Occipital lobe (tissue), 2 donors: ENCODE measurements around the gene GDPD5. TPM values are rescaled to one million over a fixed set of nuclear protein-coding genes. Genes with fewer than 3 reads are reported as not detected.

ENCODE experiments used
- DNase-seq: peaks from one replicate; lab custom pipeline; 2025; lab: John Stamatoyannopoulos, UW
- total RNA-seq: library from RNA; depleted of rRNA; stranded (reverse); fragments of >200 nt; gene quantifications from one replicate; pipeline ENCODE4 v1.2.3, GENCODE V29; 2014

The GDPD5 gene
- total RNA-seq, 1 donor from 2014 or later = 9.8 TPM

DNA sequence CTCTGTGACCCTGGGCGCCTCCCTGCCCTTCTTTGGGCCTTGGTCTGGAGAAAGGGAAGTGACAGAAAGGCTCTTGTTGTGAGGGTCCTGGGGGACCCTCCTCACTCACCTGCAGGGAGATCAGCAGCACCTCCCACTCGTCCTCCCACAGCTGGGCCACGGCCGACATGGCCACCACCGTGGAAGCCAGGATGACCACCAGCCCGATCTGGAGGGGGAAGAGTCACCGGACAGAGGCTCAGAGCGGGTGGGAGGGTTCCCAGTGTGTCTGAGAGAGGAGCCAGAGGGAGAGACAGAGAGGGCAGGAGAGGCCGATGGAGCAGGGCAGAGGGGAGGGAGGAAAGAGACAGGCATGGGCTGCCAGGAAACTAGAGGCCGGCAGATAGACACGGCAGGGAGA is 76.0 kb downstream of the GDPD5 start:
- no peak for DNase-seq

DNA sequence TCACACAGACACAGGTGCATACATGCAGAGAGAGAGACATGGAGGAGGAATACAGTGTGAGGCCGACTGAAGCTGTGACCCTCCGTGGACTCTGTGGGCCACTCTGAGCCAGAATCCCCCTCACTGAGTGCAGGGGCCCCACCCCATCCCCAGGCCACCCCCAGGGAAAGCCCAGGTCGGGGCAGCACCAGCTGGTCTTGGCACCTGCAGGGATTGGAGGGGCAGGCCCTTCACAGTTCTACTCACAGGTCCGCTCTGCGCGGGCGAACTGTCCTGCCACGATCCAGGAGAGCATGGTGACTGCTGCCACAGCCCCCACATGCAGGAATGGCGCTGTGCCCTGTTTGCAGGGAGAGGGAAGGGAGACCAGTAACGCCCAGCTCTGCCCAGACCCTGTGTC is 76.5 kb downstream of the GDPD5 start:
- DNase-seq = no peak

DNA sequence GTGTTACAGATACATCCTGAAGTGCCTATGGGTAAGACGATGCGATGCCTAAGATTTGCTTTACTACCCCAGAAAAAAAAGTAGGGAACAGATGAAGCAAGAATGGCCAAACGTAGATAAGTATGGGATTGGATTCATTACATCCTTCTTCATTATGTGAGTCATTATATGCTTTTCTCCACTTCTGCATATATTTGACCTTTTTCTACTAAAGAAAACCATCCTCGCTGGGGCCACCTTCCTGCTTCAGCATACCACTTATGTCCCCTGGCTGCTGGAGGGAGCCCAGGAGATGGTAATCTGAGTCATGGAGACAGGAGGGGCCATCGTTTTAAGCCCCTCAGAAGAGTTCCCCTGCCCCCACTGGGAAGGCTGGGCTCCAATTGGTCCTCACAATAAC is 78.3 kb downstream of the GDPD5 start:
- DNase-seq = no peak

DNA sequence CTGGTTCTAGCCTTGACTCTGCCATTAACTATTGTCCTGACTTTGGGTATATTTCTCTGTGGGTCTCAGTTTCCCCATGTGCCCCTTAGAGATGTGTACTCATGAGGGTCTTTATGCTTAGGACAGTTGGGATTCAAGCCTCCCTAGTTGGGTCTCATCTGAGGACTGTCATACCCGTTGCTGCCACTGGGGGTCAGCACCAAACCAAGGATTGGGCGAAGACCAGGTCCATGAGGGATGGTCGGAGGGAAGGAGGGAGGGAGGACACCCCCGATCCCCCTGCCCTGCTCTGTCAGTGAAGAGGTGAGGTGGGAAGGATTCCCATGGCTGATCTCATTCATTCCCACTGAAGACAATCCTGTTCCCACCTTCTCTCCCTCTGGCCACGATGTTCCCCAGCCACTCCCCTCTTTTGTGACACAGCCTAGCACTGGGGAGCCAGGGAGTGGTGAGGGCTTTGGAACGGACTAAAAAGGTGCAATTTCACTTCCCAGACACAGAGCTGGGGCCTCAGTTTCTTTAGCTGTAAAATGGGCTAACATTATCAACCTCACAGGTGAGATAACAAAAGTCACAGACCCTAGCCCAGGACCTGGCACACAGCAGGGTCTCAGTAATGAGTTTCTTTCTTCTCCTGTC is 80.3 kb downstream of the GDPD5 start:
- DNase-seq = peak; percentile 42

DNA sequence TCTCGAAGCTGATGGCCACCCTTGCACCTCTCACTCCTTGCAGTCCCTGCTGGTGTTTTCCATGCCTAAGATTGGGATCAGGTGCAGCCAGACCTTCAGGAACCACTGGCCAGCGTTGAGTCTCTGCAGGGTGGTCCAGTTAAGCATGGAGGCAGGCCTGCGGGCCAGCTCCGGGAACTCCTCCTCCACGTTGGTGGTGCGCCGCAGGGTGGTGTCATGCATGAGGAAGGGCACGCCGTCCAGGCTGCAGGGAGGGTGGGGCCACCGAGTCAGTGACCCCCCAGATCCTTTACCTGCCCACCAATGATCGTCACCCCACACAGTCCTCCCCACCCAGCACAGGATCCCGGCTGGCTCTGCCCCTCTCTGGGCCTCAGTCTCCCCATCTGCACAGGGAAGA is 82.7 kb downstream of the GDPD5 start:
- DNase-seq = no peak

DNA sequence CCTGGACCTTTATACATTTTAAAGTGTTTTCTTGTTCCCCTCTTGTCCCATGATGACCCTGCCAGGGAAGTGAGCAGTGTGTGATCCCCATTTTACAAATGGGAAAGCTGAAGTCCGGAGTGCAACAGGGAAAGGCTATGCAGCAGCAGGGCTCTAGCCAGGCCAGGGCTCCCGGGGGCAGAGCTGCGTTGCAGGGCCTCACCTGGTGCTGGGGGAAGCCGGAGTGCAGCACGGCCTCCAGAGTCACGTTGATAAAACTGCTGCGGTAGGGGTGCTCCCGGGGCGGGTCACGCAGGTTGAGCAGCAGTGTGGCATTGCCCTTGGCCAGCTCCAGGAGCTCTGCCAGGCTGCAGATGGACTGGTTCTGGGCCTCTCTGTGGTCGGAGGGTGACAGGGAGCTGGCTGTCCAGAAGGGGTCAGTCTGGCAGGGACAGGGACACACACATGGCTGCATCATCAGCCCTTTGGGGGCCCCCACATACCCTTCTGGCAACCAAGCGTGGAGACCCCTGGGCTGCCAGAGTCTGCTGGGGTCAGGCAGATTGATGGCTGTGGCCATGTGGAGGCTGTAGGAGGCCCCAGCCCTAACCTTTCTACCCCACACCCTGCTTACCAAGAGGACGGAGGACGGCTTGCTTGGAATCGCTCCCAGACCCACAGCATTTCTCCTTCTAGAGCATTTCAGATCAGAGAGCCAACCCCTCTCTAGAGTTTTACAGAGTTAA is 83.4 kb downstream of the GDPD5 start:
- no peak for DNase-seq

DNA sequence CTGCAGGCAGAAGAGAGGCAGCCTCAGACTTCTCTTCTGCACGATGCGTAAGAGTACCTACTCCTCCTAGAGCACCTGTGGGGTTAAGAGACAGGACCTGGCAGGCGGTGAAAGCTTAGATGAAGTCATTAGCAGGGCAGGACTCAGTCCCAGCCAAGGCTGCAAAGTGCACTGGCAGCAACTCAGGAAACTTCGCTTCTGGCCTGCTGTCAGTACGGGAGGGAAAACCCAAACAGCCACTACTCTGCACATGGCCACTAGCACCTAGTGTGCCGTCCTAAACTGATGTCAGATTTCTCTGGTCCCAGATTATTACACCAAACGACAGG is 84.0 kb downstream of the GDPD5 start:
- no peak for DNase-seq

DNA sequence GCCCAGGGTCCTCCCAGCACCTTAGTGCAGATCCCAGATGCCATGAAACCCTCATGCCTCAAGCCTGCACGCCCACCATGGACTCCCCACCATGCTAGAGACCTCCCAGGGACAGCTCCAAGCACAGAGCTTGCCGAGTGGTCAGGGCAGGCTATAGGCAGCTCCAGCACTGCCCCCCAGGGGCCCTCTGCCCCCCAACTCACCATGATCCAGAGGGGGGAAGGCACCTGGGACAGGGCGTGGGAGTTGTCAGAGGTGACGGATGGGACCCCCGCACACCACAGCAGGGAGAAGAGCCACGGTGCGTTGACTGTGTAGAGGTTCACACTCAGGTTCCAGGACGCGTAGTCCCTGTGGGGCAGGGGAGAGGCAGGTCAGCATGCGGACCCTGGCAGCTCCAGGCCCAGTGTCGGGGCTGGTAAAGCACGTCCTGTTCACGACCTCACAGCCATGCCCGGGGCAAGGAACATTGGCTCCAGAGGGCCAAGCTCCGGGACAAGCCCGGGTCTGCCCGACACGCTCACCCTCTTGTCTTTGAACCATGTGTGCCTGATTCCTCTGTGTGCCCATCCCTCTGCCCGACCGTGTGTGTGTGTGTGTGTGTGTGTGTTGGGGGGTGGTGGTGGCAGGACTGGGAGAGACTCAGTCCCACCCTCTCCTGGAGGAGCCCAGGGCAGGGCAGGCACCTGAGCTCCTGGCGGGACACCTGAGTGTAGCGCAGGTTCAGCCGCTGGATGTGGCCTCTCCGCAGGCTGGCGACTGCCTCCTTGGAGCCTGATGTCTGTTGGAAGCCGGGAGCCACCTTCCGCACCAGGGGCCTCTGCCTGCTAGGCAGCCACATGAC is 84.6 kb downstream of the GDPD5 start:
- no peak for DNase-seq

DNA sequence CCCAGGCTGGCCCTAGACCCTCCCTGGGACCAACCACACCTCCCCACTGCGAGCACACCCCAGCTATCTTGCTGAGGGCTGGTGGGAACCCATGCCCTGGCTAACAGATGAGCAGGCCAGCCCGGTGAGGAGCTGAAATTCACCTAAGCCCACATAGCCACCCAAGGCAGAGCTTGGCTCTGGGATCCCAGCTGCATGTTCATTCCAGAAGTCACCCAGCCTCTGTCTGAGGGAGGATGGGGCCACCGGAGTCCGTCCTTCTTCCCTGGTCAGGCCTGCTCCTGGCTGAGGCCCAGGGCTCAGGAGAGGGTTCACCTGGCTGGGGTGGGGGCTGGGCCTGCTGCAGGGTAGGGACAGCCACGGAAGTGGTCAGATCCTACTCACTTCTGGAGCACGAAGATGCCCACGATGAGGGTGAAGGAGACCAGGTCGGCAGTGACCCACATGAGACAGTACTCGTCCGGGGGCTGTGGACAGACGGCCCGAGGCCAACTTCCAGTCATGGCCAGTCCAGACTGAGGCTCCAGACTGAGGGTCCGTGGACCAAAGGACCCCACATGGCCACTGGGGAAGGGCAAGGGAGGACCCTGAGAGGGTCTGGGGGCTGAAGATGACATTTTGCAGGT is 86.1 kb downstream of the GDPD5 start:
- no peak for DNase-seq

DNA sequence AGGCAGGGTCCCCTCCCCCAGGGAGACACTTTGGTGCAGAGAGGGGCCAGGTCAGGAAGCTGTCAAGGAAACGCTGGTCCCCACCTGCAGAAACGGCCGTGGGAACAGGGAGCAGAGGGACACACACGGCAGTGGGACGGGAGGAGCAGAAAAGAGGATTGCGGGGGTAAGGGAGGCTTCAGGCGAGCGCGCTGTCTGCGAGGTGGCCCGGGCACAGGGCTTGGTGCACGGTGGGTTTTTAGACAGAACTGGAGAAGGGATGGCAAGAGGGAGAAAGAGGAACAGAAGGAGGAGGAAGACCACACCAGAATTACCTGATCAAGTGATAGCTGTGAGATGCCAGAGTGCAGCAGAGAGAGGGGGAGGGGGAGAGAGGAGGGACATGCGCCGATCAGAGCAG is 86.7 kb downstream of the GDPD5 start:
- DNase-seq = no peak

DNA sequence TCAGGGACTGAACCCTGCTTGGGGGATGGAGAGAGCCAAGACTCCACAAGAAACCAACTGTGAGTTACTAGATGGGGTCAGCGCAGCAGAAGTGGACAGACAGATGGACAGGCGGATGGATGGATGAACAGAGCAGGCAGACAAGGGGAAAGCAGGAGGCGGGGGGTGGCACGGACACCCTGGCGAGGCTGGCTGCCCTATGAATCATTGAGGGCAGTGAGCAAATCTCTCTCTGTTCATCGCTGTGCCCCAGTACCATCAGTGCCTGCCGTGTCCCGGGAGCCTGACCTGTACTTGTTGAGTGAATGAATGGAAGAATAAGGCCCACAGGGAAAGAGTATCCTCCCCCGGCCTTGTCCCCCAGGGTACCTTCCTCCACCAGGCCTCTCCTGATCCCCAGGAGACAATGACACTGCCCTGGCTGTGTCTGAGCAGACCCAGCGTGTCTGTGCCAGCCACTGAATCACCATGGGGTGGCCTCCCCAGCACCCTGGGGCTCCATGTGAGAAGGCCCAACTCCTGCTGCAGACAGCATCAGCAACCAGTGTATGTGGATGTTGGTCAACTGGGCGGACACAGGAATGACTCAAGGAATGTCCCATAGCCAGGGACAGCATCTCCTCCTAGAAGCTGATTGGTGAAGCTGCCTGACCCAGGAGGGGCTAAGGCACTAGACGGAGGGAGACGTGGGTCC is 87.6 kb downstream of the GDPD5 start:
- DNase-seq = no peak

DNA sequence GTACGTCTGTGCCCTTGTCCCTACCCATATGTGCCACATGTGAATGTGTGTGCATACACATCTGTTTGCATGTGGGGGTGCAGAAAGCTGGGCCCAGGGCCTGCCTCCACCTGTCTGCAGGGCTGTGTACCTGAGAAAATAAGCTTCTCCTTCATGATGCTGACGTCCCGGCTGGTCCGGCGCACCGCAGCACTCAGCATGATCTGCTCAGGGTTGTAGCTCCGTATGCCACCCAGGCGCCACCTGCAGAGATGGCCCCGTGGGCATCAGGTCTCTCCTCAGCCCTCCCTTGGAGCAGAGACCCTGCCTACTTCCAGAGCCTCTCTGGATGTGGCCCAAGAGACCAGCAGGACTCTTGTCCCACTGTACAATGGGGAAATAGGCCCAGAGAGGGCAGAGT is 88.9 kb downstream of the GDPD5 start:
- DNase-seq = no peak

DNA sequence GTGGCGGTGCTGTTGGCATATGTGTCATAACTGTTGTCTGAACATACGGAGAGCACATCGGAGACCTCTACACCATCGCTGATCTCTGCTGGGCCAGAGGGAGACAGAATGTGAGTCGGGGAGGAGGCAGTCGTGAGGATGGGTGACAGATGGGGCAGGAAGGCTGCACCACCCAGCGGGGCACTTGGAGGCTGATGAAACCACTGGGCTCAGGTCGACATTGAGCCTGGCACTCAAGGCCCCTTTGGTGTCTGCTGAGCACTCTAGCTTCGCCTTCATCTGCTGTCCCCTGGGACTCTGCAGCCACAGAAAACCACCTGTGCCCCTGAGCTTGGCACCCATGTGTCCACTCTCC is 90.2 kb downstream of the GDPD5 start:
- DNase-seq = no peak

DNA sequence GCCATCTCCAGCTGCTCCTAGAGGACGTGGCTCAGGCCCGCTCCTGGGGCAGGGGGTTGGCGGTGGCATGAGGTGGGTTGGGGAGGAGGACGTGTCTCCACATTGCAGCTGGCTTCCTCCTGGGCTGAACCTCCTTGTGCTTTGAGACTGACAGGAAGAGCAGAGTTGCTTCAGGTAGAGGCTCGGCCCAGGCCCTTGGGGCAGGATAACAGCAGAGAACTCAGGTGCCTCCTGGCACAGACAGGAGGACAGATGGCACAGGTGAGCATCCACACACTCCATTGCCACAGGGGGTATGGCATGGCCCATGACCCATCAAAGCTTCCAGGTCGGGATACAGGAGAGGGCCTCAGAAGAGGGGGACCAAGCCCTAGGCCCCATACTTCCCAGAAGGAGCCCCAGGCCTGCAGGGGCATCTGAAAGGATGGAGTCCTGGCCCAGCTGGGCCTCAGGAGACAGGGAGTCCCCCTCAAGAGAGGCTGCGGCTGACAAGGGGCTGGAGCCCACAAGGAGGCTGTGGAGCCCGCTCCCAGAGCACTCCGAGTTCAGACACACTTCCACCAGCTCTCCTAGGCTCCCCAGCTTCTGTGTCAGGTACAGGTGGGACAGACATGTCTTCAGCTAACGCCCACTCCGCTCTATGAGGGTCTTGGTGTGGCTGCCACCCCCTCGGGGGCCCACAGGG is 90.7 kb downstream of the GDPD5 start:
- DNase-seq = no peak

DNA sequence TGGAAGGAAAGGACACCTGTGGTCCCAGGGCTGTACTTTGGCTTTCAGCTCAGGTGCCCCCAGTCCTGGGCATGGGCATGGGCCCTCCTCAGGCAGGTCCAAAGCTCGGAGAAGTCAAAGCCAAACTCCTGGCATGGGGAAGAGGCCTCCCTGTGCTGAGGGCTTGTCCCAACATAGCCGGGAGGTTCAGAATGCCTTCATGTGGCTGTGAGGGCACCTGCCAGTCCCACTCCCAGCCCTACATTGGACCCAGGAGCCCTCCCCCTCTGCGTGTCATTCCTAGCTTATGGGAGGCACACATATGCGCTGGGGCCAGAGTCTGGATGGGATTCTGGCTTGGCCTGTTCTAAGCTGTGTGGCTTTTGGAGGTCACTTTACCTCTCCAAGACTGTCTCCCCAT is 91.7 kb downstream of the GDPD5 start:
- no peak for DNase-seq

DNA sequence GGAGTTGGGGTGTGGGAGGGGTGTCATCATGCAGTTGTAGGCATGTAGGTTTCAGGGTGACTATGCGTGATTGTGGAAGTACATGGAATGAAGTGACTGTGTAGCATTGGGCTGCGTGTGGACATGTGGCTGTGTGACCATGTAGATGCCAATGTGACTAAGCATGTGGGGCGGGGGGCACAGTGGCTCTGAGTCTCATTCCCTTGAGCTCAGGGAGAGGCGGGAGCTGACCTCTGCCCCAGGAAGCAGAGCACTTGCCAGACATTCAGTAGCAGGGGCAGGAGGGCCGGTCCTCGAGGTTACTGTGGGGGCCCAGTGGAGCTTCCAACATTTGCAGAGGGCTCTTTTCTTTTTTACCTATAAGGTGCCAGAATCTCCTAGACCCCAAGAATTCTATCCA is 92.3 kb downstream of the GDPD5 start:
- no peak for DNase-seq

DNA sequence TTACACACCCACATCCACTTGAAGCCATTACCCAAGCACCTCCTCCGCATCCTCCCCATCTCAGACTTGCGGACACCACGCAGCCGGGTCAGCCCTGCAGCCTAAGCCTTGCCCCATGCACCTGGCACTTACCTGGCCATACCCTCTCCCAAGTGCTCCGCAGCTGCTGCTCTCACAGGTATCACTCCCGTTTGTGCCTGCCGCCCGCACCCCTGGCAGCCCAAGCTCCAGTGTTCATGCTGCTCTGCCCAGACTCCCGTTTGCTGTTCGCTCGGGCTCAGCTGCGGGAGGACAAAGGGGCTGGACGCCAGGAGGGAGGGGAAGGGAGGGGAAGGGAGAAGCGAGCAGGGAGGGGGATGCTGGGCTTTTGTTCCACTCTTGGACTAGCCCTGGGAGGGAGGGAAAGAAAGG is 92.8 kb downstream of the GDPD5 start, which contains the start of gene KLHL35:
Gene KLHL35, minus strand, starts transcription at position 293 of the 411 bp plus-strand sequence. CDS start 2,574 bp downstream, outside the sequence.
- no peak for DNase-seq

DNA sequence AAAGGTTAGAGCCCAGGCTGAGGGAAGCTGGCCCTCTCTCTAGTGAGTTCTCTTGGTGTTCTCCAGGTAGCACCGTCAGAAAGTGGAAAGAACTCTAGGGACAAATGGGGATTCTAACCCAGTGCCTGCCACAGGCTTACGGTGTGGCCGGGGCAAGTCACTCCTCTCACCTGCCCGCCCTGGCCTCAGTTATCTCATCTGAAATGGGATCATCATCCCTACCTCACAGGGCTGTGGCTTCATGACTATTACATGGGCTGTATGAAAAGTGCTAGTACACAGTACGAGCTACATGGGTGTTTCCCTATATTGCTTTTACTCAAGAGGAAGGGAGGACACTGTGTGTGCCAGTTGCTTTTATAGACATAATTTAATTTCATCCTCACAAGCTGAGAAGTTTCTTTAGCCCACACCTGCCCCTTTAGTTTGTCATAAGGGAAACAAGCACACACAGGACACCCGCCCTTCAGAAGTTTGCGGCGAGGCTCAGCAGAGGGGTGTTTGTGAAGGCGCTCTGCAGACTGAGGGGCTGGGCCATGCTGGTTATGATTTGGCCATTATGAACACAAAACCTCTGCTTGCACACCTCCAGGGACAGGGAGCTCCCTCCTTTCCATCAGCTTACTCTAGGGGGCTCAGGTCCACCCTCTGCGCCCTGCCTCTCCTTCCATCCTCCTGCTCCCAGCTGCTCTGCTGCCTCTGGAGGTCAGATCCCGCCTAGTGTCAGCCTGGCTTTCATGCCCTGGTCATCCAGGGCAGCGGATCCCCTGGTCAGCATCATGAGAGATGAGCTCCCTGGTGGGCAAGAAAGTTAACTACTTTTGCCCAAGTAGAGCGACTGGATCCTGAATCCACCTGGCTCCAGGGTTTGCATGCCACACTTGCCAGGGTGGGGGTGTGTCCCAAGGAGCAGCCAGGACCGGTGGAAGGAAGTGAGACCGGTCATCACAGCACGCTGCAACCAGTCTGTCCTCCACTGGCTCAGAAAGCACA is 93.9 kb downstream of the GDPD5 start:
- no peak for DNase-seq

DNA sequence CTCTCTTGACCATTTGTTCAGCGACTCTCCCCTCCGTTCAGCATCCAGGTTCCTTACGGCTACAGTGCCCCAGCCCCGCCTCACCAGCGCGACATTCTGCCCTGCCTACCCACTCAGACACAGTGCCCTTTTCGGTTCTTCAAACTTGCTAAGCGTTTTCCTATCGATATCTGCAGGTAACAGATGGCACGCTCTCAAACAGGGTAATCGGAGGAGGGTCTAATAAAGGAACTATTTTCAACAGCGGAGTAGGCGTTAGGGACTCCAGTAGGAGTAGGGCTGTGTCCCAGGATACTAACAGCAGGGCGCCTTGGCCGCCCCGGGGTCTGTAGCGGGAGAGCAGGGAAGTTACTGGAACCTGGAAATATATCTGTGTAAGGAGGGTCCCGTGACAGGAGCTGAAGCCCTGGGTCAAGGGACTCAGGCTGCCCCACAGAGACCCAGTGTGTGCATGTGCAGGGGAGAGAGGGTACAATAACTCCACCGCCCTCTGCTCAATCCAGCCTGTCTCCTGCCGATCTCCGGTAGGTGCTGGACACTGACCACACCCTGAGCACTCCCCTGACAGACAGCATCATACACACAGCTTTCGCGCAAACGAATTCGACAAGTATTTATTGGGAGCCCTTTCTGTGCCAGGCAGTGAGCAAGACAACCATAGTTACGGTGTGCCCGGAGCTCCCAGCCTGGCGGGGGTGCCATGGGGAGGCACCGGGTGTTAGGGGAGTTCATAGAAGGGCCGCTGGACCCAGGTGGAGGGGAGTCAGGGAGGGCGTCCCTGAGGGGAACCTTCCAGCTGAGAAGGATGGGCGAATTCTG is 94.8 kb downstream of the GDPD5 start:
- DNase-seq = no peak
